LHCN-M2 (cell line): ENCODE results near the gene RPAIN. TPM values are rescaled to one million over a fixed set of nuclear protein-coding genes. Genes with fewer than 3 reads are reported as not detected.

ENCODE experiments used
- total RNA-seq: library from RNA; depleted of rRNA; stranded (reverse); fragments of >200 nt; gene quantifications from 2 replicates; pipeline ENCODE4 v1.2.3, GENCODE V29; 2014; rRNA removed

RPAIN gene
- total RNA-seq, 1 experiment from 2014 or later: 32.1 TPM

Other genes with a start within 250 kb of the RPAIN start
- gene ZNF594, start 228.3 kb upstream of the RPAIN start, total RNA-seq: 3.5 and 7.6 TPM in 2 replicates
- not detected in 2 replicates for gene SCIMP, start 185.3 kb upstream of the RPAIN start, total RNA-seq
- 39.8 and 45.5 TPM in 2 replicates for gene RABEP1, start 137.9 kb upstream of the RPAIN start, total RNA-seq
- 108 and 109 TPM in 2 replicates for gene NUP88, start 520 bp upstream of the RPAIN start, total RNA-seq
- gene C1QBP, start 19.0 kb downstream of the RPAIN start, total RNA-seq: 268 and 297 TPM in 2 replicates
- 10.2 and 10.6 TPM in 2 replicates for gene DHX33, start 48.8 kb downstream of the RPAIN start, total RNA-seq
- gene DERL2, start 66.0 kb downstream of the RPAIN start, total RNA-seq: 52.5 and 70.2 TPM in 2 replicates
- 26.2 and 26.4 TPM in 2 replicates for gene MIS12, start 66.4 kb downstream of the RPAIN start, total RNA-seq
- gene NLRP1, start 164.3 kb downstream of the RPAIN start, total RNA-seq: 33.3 and 39.0 TPM in 2 replicates